NCI-H460 (cell line): ENCODE measurements around the gene BTN2A1. TPM values are rescaled to one million over a fixed set of nuclear protein-coding genes. Genes with fewer than 3 reads are reported as not detected.
"Not testable (repeated sequence)": the region's sequence is repeated elsewhere in the genome, so short reads cannot be mapped to it uniquely, and the experiment has no call there.

Experiments
- DNase-seq: peaks from one replicate; pipeline ENCODE4 v3.0.0-alpha.2; 2016; ENCODE audit warnings: low read depth; ENCODE audit errors: extremely low read depth
- polyA plus RNA-seq: library from polyadenylated mRNA; depleted of rRNA; stranded (reverse); fragments of >200 nt; gene quantifications from 2 replicates; pipeline ENCODE4 v1.2.3, GENCODE V29; 2014; cell fraction: nucleus; rRNA removed
- total RNA-seq: library from RNA; depleted of rRNA; stranded (reverse); fragments of >200 nt; shearing (Covaris generic); gene quantifications from 2 replicates; pipeline ENCODE4 v1.2.3, GENCODE V29; 2014; rRNA removed

BTN2A1 gene
- total RNA-seq, result 12.8 and 13.7 TPM in 2 replicates
- polyA plus RNA-seq, result 19.8 and 28.1 TPM in 2 replicates

DNA sequence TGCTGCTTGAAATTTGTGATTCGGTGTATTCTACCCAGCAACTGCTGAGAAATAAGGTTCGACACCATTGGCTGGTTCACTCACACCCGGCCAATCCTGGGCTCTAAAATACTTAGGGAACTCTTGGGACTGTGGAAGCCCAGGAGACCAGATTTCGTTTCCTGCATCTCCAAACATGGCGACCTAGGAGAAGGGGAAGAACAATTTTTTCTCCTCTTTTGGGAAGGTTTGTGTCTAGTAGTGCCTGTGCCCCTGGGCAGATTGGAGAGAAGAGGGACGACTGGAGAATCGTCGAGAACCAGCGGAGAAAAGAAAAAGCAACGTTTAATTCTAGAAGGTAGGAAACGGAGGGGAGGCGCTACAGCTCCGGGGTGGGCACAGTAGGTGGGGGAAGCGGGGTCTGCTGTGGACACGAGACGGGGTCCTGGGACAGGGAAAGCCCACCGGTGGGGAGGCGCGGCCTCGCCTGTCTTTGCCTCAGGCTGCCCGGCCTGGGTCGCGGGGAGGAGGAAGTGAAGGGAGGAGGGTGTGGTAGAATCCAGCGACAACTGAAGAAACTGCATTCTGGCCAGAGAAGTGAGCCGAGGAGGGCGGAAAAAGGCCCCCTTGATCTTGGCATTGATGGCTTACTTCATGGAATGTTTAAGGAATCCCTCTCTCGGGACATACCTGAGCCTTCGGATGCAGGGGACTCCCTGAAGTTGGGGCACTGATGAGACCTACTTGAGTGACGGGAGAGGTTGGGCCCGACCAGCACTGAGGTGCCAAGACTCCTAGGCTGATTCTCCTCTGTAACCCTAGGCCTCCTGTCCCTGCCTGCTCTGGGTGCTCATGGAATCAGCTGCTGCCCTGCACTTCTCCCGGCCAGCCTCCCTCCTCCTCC lies at the start of gene BTN2A1:
TSS of gene BTN2A1 (plus strand) at position 150 of the 883 bp plus-strand sequence. CDS start at position 832, 682 bp downstream.
- DNase-seq, result peak; percentile 86

GRCh38 chr6:26408828-26409730 lies 48.7 kb upstream of the BTN2A1 start:
- no peak for DNase-seq

- DNase-seq, result no peak
Observed at GRCh38 chr6:26411751-26412150, 46.0 kb upstream of the BTN2A1 start.

GRCh38 chr6:26412228-26412627 lies 45.5 kb upstream of the BTN2A1 start:
- DNase-seq, result no peak

DNA sequence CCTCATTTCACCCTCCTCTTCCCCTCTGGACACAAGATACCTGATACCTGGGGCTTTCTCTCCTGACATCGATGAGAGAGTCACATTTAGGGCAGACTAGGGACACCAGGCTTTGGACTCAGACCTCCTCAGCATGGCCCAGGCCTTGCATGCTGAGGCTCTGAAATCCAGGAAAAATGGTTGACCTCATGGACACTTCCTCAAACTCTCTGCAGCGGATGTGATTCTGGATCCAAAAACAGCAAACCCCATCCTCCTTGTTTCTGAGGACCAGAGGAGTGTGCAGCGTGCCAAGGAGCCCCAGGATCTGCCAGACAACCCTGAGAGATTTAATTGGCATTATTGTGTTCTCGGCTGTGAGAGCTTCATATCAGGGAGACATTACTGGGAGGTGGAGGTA lies 44.8 kb upstream of the BTN2A1 start:
- DNase-seq, result no peak

GRCh38 chr6:26414281-26414680 lies 43.5 kb upstream of the BTN2A1 start:
- DNase-seq, result no peak

GRCh38 chr6:26415036-26415614 lies 42.6 kb upstream of the BTN2A1 start:
- no peak for DNase-seq

- DNase-seq, result no peak
Observed at GRCh38 chr6:26415791-26416190, 42.0 kb upstream of the BTN2A1 start.

GRCh38 chr6:26416288-26416687 lies 41.5 kb upstream of the BTN2A1 start:
- no peak for DNase-seq

- DNase-seq, result not testable (repeated sequence)
Observed at GRCh38 chr6:26418077-26418476, 39.7 kb upstream of the BTN2A1 start.

DNA sequence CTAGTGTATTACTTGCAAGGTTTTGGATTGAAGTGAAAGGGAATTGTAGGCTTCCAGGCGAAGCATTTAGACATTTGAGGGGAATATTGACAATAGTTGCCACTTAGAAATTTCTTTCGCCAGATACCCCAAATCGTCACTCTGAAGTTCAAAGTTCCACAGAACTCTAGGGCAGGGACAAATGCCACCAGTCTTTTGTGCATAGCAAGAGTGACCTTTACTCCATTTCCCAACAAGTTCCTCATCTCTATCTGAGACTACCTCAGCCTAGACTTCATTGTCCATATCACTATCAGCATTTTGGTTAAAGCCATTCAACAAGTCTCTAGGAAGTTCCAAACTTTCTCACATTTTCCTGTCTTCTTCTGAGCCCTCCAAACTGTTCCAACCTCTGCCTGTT lies 39.0 kb upstream of the BTN2A1 start:
- not testable (repeated sequence) for DNase-seq

DNA sequence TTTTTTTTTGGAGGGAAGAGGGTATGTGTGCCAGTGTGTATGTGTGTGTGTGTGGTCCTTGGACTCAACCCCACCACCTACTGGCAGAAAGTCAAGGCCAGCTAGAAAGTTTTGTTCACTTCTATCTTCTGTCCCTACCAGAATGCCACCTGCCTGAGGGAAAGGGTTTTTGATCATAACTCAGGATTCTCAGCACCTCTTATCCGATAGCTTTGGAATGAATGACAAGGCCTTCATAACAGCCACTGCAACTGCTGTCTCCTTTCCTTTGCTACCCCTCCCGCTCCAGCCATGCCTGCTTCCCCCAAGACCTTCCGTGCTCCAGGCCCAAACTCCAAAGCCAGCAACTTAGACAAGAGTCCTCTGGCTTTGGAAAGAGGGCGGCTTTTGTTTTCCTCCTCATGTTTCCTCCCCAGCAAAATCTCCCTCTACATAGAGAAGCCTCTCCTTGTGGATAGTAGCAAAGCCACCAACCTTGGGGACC lies 37.0 kb upstream of the BTN2A1 start:
- DNase-seq, result no peak

- DNase-seq, result peak; percentile 82
Observed at GRCh38 chr6:26421259-26422144, 36.3 kb upstream of the BTN2A1 start.

GRCh38 chr6:26422329-26422728 lies 35.4 kb upstream of the BTN2A1 start:
- DNase-seq, result no peak

DNA sequence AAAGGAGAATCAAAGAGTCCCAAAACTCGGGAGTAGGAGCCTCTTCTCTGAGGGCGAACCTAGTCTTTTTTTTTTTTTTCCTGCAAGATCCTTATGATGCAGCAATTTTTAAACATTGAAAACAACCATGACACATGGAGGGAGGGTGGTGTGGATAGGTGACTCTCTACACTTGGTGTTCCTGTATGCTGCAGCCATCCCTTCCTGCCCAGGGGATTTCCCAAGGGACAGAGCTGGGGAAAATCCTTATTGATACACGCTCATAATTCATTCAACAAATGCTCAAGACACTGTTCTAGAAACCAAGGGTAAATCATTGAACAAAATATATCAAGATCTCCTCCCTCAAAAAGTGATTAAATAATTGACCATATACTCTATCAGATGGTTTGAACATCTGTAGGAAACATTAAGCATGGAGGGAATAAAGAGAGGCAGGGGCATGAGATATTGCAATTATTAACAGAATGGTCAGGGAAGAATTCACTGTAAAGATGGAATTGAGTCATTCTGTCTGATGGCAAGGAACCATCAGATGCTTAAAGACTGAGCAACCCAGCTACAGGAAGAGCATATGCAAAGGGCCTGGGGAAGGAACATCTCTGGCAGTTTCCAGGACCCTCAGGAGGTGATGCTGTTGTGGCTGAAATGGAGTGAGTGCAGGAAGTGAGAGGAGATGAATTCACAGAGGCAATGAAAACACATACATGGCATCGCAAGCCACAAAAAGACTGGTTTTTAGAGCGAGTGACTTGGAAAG lies 30.9 kb upstream of the BTN2A1 start:
- DNase-seq, result no peak

- no peak for DNase-seq
Observed at GRCh38 chr6:26427451-26427809, 30.3 kb upstream of the BTN2A1 start.

DNA sequence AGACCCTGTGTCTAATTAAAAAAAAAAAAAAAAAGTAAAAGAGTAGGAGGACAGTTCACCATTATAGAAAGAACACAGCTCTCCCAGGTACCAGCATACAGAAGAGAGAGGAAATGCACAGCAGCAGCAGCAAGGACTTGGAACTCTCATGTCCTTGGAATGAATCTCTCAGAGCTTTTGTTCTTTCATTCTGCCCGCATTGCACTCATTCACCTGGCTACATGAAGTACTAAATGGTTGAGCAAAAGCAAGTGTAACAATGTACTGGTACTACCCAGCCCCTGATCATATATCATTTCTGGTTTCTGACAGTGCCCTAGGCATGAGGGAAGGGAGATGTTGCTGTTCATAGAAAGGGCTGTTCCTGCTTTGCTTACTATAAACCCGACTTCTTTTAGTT lies 29.5 kb upstream of the BTN2A1 start:
- DNase-seq, result no peak

- DNase-seq, result no peak
Observed at GRCh38 chr6:26430787-26431186, 27.0 kb upstream of the BTN2A1 start.
